Cerebellar nuclear complex (tissue), 1 donor: ENCODE results near the gene GTF2H2.
"Not testable (repeated sequence)": the region's sequence is repeated elsewhere in the genome, so short reads cannot be mapped to it uniquely, and the experiment has no call there.

ENCODE experiments used
- DNase-seq, 2 experiments: peaks; one replicate each; lab custom pipeline; 2025; lab: John Stamatoyannopoulos, UW

Gene GTF2H2

GRCh38 chr5:71067262-71067928 lies at the start of gene GTF2H2:
GTF2H2 (minus strand) TSS chr5:71067676; CDS start chr5:71062763, 4,913 bp downstream.
- not testable (repeated sequence) for DNase-seq

- DNase-seq: not testable (repeated sequence)
These were observed 42.3 kb upstream of the GTF2H2 start for GRCh38 chr5:71109730-71110275.

GRCh38 chr5:71099996-71100395 lies 32.5 kb upstream of the GTF2H2 start:
- DNase-seq: not testable (repeated sequence)

GRCh38 chr5:71097930-71098203 lies 30.4 kb upstream of the GTF2H2 start:
- not testable (repeated sequence) for DNase-seq

GRCh38 chr5:71097173-71097929 lies 29.9 kb upstream of the GTF2H2 start:
- DNase-seq: not testable (repeated sequence)

GRCh38 chr5:71089773-71090172 lies 22.3 kb upstream of the GTF2H2 start:
- not testable (repeated sequence) for DNase-seq

- not testable (repeated sequence) for DNase-seq
These were observed 21.3 kb upstream of the GTF2H2 start for GRCh38 chr5:71088754-71089153.

- DNase-seq: not testable (repeated sequence)
These were observed 18.7 kb upstream of the GTF2H2 start for GRCh38 chr5:71086145-71086544.

GRCh38 chr5:71084280-71085063 lies 17.0 kb upstream of the GTF2H2 start:
- DNase-seq: not testable (repeated sequence)

- not testable (repeated sequence) for DNase-seq
These were observed 15.4 kb upstream of the GTF2H2 start for GRCh38 chr5:71082898-71083297.

- not testable (repeated sequence) for DNase-seq
These were observed 14.9 kb upstream of the GTF2H2 start for GRCh38 chr5:71082340-71082739.

- not testable (repeated sequence) for DNase-seq
These were observed 6.2 kb downstream of the GTF2H2 start for GRCh38 chr5:71061322-71061721.

- DNase-seq: not testable (repeated sequence)
These were observed 8.1 kb downstream of the GTF2H2 start for GRCh38 chr5:71059426-71059825.

GRCh38 chr5:71044808-71045207 lies 22.7 kb downstream of the GTF2H2 start:
- not testable (repeated sequence) for DNase-seq

- not testable (repeated sequence) for DNase-seq
These were observed 23.3 kb downstream of the GTF2H2 start for GRCh38 chr5:71044128-71044527.

- not testable (repeated sequence) for DNase-seq
These were observed 36.3 kb downstream of the GTF2H2 start for GRCh38 chr5:71031046-71031776.

GRCh38 chr5:71025289-71025953 lies 42.1 kb downstream of the GTF2H2 start, which contains the start of gene NAIP:
NAIP (minus strand) TSS chr5:71025339; CDS start chr5:71012915, 12,424 bp downstream.
- not testable (repeated sequence) for DNase-seq

GRCh38 chr5:71020643-71021042 lies 46.8 kb downstream of the GTF2H2 start:
- DNase-seq: not testable (repeated sequence)

GRCh38 chr5:71018376-71019005 lies 49.0 kb downstream of the GTF2H2 start:
- not testable (repeated sequence) for DNase-seq

- no peak for DNase-seq
These were observed 53.3 kb downstream of the GTF2H2 start for GRCh38 chr5:71014176-71014575.
